ENCODE data around the gene SURF1. TPM values are rescaled to one million over a fixed set of nuclear protein-coding genes. Genes with fewer than 3 reads are reported as not detected.

SURF1 gene
- total RNA-seq, 4 donors from 2014 or later = 13.0 to 34.7 (median 24.4) TPM

DNA sequence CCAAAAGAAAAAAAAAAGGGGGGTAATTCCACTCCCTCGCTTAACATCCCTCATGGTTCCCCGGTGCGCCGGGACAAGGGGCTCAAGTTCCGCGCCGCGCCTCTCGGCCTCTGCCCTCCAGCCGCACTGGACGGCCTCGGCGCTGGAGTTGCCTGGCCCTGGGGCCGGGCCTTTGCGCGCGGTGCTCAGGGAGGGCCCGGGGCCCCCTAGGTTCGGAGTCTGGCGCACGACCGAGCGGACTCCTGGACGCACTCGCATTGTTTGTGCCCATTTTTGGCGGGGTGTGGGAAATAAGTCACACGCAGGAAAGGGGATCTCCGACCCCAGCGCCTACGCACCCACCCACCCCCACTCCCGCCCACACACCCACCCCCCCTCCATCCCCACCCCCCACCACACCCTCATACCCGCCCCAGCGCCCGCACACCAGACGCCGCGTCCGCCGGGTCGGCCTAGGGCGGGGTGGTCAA lies 8.7 kb downstream of the SURF1 start:
- peak in 1 of 2 donors; percentile 49 for DNase-seq
- Histone ChIP-seq H3K36me3 (no peaks in the 10 kb centered on the region), H3K4me3 (peak overlapping the region; percentile 64 to 93), H3K4me1 (peaks cover 0 to 15% of the 10 kb centered on the region in 2 donors), H3K27me3 (no peaks in the 10 kb centered on the region), H3K9me3 (no peaks in the 10 kb centered on the region), H3K27ac (peak overlapping the region; percentile 76 to 91)
- intact Hi-C loops (cut with DNase I; ENCODE audit: low total_unique reads) = no loop called here
- TF ChIP-seq, protein P1, sequence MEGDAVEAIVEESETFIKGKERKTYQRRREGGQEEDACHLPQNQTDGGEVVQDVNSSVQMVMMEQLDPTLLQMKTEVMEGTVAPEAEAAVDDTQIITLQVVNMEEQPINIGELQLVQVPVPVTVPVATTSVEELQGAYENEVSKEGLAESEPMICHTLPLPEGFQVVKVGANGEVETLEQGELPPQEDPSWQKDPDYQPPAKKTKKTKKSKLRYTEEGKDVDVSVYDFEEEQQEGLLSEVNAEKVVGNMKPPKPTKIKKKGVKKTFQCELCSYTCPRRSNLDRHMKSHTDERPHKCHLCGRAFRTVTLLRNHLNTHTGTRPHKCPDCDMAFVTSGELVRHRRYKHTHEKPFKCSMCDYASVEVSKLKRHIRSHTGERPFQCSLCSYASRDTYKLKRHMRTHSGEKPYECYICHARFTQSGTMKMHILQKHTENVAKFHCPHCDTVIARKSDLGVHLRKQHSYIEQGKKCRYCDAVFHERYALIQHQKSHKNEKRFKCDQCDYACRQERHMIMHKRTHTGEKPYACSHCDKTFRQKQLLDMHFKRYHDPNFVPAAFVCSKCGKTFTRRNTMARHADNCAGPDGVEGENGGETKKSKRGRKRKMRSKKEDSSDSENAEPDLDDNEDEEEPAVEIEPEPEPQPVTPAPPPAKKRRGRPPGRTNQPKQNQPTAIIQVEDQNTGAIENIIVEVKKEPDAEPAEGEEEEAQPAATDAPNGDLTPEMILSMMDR (IDR thresholded peaks at IDR 0.05) = peak in 1 of 4 experiments; percentile 15
- no peak for TF ChIP-seq POLR2A (IDR thresholded peaks at IDR 0.05)

DNA sequence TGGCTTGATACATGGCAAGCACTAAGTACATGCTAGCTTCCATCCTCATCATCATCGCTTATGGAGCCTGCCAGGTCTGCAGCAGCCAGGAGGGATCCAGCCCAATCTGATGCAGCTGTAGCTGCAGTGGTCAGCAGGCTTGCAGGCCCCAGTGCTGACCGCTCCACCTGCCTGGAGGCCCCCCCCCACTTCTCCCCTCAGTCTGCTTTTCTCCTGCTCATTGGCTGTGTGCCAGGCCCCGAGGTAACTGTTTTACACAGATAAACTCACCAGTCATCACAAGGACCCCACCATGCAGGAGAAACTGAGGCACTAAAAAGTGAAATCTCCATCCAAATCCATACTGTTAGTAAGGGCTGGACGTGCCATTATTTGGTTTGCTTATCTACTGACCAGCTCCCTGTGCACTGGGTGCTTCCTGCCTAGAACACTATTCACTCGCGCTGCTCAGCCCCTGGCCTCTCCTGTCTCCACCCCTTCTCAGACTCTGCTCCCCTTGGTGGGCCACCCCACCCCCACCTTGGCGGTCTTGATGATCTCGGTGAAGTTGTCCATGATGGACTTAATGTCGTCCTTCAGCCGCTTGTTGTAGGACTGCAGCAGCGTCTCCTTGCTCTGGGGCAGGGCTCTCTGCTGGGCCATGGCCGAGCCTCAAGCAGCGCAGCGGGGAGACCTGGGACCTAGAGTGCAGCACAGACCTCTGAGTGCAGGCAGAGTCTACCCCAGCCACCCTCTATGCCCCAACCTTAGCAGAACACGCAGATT lies 10.1 kb downstream of the SURF1 start:
- Histone ChIP-seq H3K27me3 (no peaks in the 10 kb centered on the region), H3K4me3 (peak overlapping the region in 1 of 2 donors; percentile 93), H3K4me1 (peaks cover 0 to 15% of the 10 kb centered on the region in 2 donors), H3K9me3 (no peaks in the 10 kb centered on the region), H3K27ac (peak overlapping the region; percentile 76 to 91), H3K36me3 (no peaks in the 10 kb centered on the region)
- intact Hi-C loops (cut with DNase I; ENCODE audit: low total_unique reads) = no loop called here
- DNase-seq = peak in 1 of 2 donors; percentile 49
- no peak for TF ChIP-seq POLR2A (IDR thresholded peaks at IDR 0.05)
- TF ChIP-seq, protein P1 (IDR thresholded peaks at IDR 0.05) = no peak

DNA sequence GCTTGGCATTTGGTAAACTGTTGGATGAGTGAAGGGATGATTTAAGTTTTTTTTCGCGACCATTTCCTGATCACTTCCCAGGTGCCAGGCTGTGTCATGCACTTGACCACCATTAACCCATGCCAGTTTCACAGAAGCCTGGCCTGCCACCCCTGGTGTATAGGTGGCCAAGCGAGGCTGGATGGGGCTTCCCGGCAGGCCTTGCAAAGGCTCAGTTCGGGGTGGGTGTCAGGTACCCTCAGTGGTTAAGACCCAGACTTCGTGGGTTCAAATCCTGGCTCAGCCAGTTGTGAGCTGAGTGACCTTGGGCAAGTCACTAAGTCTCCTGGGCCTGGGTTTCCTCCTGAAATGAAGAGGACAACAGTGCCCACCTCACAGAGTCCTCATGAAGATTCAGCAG lies 10.7 kb downstream of the SURF1 start:
- TF ChIP-seq, protein P1 (IDR thresholded peaks at IDR 0.05) = no peak
- no peak for TF ChIP-seq POLR2A (IDR thresholded peaks at IDR 0.05)
- intact Hi-C loops (cut with DNase I; ENCODE audit: low total_unique reads) = no loop called here
- no peaks in the 10 kb centered on the region for H3K9me3 ChIP-seq
- no peak overlapping the region for H3K4me3 ChIP-seq
- H3K27me3 ChIP-seq = no peaks in the 10 kb centered on the region
- DNase-seq = no peak
- H3K27ac ChIP-seq = no peak overlapping the region
- no peaks in the 10 kb centered on the region for H3K36me3 ChIP-seq
- H3K4me1 ChIP-seq = peaks cover 0 to 15% of the 10 kb centered on the region in 2 donors

DNA sequence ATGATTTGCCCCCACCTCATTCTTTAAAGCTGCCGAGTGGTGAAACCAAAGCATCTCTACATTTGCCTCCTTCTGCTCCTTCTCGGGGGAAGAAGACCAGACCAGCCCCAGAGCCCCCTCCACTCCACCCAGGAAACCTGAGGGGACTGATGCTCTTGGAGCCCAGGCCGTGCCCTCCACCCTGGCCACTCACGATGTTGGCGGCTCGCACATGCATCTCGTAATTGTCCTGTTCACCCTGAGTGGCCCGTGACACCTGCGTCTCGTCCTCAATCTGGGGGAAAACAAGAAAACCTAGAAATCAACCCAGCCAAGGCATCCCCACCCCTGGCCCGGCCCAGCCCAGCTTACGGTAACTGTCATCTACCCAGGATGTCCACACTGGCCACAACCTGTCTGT lies 11.3 kb downstream of the SURF1 start:
- Histone ChIP-seq H3K27me3 (no peaks in the 10 kb centered on the region), H3K4me3 (no peak overlapping the region), H3K27ac (no peak overlapping the region), H3K9me3 (no peaks in the 10 kb centered on the region), H3K4me1 (peaks cover 0 to 15% of the 10 kb centered on the region in 2 donors), H3K36me3 (no peaks in the 10 kb centered on the region)
- no peak for DNase-seq
- intact Hi-C loops (cut with DNase I; ENCODE audit: low total_unique reads) = no loop called here
- no peak for TF ChIP-seq POLR2A (IDR thresholded peaks at IDR 0.05)
- TF ChIP-seq, protein P1 (IDR thresholded peaks at IDR 0.05) = no peak

DNA sequence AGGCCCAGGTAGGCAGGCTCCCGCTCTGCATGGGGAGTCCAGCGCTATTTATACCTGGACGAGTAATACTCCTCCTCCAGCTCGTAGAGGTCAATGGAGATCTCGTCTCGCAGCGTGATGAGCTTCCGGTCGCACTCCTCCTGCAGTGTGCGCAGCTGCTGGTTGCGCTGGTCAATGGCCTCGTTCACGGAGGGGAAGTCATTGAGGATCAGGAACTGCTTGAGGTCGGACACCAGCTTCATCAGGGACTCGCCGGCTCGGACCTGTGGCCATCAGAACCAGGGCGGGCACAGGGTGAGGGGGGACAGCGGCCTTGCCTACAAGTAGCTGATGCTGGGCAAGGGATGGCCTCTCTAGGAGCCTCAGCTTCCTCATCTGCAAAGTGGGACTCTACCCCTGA lies 12.2 kb downstream of the SURF1 start:
- DNase-seq = no peak
- H3K27me3 ChIP-seq = no peaks in the 10 kb centered on the region
- H3K4me1 ChIP-seq = peaks cover 0 to 10% of the 10 kb centered on the region in 2 donors
- no peak overlapping the region for H3K4me3 ChIP-seq
- no peaks in the 10 kb centered on the region for H3K9me3 ChIP-seq
- H3K36me3 ChIP-seq = no peaks in the 10 kb centered on the region
- intact Hi-C loops (cut with DNase I; ENCODE audit: low total_unique reads) = no loop called here
- H3K27ac ChIP-seq = no peak overlapping the region
- TF ChIP-seq, protein P1 (IDR thresholded peaks at IDR 0.05) = no peak
- no peak for TF ChIP-seq POLR2A (IDR thresholded peaks at IDR 0.05)
